DOHH2 (cell line): ENCODE data around the gene LSM14B.
"Not testable (repeated sequence)": the region's sequence is repeated elsewhere in the genome, so short reads cannot be mapped to it uniquely, and the experiment has no call there.

Source experiments
- H3F3A ChIP-seq: fragments of 200-600 bp; sonication (generic), shearing (Covaris generic); 2 replicates; pipeline ENCODE4 v1.6.0; 2016; ENCODE audit warnings: antibody characterized with exemption, mild to moderate bottlenecking; ENCODE audit not compliant: control insufficient read depth, insufficient read depth
- H3K27ac ChIP-seq: fragments of 200-600 bp; sonication (generic); 2 replicates; pipeline ENCODE4 v1.5.1; 2014; ENCODE audit warnings: low read depth, mild to moderate bottlenecking, low read length, moderate library complexity
- H3K27me3 ChIP-seq: fragments of 200-600 bp; sonication (generic); 2 replicates; pipeline ENCODE4 v1.6.1; 2014; ENCODE audit warnings: mild to moderate bottlenecking, low read length, mixed read lengths; ENCODE audit not compliant: control insufficient read depth
- H3K36me3 ChIP-seq: fragments of 200-600 bp; sonication (generic); 2 replicates; pipeline ENCODE4 v1.6.1; 2014; ENCODE audit warnings: mild to moderate bottlenecking, low read length, moderate library complexity, mixed read lengths; ENCODE audit not compliant: control insufficient read depth
- H3K4me1 ChIP-seq: fragments of 200-600 bp; sonication (generic); 2 replicates; pipeline ENCODE4 v1.6.1; 2014; ENCODE audit warnings: mild to moderate bottlenecking, low read length, mixed read lengths; ENCODE audit not compliant: control insufficient read depth
- H3K4me2 ChIP-seq: fragments of 200-600 bp; sonication (generic); 2 replicates; pipeline ENCODE4 v1.6.0; 2014; ENCODE audit warnings: mild to moderate bottlenecking, low read length, moderate library complexity
- H3K4me3 ChIP-seq: fragments of 200-600 bp; sonication (generic); 2 replicates; pipeline ENCODE4 v1.5.1; 2014; ENCODE audit warnings: mild to moderate bottlenecking, low read length, mixed read lengths
- H3K79me2 ChIP-seq: fragments of 200-600 bp; sonication (generic); 2 replicates; pipeline ENCODE4 v1.6.1; 2014; ENCODE audit warnings: mild to moderate bottlenecking, low read length, mixed read lengths; ENCODE audit not compliant: control insufficient read depth
- H3K9me2 ChIP-seq: fragments of 200-600 bp; sonication (generic); replicated peaks from 2 replicates; pipeline ENCODE4 v1.6.1; 2014; ENCODE audit warnings: mild to moderate bottlenecking, low read length, mixed read lengths; ENCODE audit not compliant: control insufficient read depth
- H3K9me3 ChIP-seq: fragments of 200-600 bp; sonication (generic); 2 replicates; pipeline ENCODE4 v1.6.1; 2014; ENCODE audit warnings: antibody characterized with exemption, low read length, mixed read lengths; ENCODE audit not compliant: control insufficient read depth, insufficient read depth
- H4K20me1 ChIP-seq: fragments of 200-600 bp; sonication (generic); 2 replicates; pipeline ENCODE4 v1.6.0; 2014; ENCODE audit warnings: low read depth, mild to moderate bottlenecking, antibody characterized with exemption, low read length, moderate library complexity; ENCODE audit not compliant: control insufficient read depth, insufficient read depth
- EZH2phosphoT487 ChIP-seq: fragments of 200-600 bp; sonication (generic); IDR thresholded peaks from 2 replicates; pipeline ENCODE4 v1.6.1; 2017; ENCODE audit warnings: borderline replicate concordance, mild to moderate bottlenecking, antibody characterized with exemption, low read length, moderate library complexity, mixed read lengths
- TF ChIP-seq, protein P1 (sequence below): fragments of 200-600 bp; sonication (generic); IDR thresholded peaks from one replicate; pipeline ENCODE4 v1.5.1; 2014; ENCODE audit warnings: antibody characterized with exemption, mild to moderate bottlenecking, low read depth, low read length; ENCODE audit not compliant: poor library complexity, severe bottlenecking

Gene LSM14B

DNA sequence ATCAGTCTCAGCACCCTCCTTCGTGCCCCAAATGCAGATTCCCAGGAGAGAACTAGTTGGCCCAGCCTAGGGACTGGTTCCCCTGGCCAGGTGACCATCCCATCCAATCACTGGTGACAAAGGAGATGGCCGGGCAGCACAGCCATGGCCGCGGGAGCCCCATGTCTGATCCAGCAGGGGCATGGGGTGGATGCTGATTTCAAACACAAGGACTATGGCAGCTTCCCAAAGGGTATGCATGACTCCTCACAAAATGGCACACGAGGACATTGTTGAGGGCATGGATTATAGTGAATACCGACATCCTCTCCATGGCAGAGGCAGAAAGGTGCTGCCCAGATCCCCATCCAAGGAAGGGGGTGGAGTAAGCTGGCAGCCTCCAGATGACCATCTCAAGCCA is 9.9 kb upstream of the LSM14B start:
- peaks cover 35% of the 10 kb centered on the region for H3K9me3 ChIP-seq
- no peaks in the 10 kb centered on the region for H4K20me1 ChIP-seq
- TF ChIP-seq, protein P1, sequence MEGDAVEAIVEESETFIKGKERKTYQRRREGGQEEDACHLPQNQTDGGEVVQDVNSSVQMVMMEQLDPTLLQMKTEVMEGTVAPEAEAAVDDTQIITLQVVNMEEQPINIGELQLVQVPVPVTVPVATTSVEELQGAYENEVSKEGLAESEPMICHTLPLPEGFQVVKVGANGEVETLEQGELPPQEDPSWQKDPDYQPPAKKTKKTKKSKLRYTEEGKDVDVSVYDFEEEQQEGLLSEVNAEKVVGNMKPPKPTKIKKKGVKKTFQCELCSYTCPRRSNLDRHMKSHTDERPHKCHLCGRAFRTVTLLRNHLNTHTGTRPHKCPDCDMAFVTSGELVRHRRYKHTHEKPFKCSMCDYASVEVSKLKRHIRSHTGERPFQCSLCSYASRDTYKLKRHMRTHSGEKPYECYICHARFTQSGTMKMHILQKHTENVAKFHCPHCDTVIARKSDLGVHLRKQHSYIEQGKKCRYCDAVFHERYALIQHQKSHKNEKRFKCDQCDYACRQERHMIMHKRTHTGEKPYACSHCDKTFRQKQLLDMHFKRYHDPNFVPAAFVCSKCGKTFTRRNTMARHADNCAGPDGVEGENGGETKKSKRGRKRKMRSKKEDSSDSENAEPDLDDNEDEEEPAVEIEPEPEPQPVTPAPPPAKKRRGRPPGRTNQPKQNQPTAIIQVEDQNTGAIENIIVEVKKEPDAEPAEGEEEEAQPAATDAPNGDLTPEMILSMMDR, result no peak
- TF ChIP-seq EZH2phosphoT487, result no peak
- no peak overlapping the region for H3K4me2 ChIP-seq
- no peaks in the 10 kb centered on the region; the same call in 1 of the 2 replicates for H3K27me3 ChIP-seq
- no peaks in the 10 kb centered on the region for H3K9me2 ChIP-seq
- no peak overlapping the region for H3K4me3 ChIP-seq
- no peaks in the 10 kb centered on the region for H3K79me2 ChIP-seq
- H3K36me3 ChIP-seq, result no peaks in the 10 kb centered on the region
- no peaks in the 10 kb centered on the region for H3F3A ChIP-seq
- H3K27ac ChIP-seq, result no peak overlapping the region
- no peaks in the 10 kb centered on the region for H3K4me1 ChIP-seq

DNA sequence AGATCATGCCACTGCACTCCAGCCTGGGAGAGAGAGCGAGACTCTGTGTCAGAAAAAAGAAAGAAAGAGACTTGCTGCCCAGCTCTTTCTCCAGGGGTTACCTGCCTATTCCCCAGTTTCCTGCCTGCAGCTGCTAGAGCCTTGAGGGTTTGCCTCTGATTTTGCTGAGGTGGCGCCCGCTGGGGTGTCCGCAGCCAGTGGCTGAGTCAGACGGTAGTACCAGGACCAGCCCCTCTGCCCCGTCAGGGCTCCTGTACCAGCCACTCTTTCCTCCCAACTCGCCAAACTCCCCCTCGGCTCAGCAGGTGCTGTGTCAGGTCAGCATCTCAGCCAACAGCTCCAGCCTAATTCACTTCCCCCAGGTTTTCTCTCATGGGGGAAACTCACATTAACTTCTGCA is 7.4 kb upstream of the LSM14B start:
- no peaks in the 10 kb centered on the region for H3K79me2 ChIP-seq
- TF ChIP-seq EZH2phosphoT487, result no peak
- TF ChIP-seq, protein P1, result no peak
- no peaks in the 10 kb centered on the region for H3K4me1 ChIP-seq
- no peaks in the 10 kb centered on the region for H3K9me2 ChIP-seq
- peaks cover 17% of the 10 kb centered on the region for H3K9me3 ChIP-seq
- no peaks in the 10 kb centered on the region for H4K20me1 ChIP-seq
- H3K27ac ChIP-seq, result no peak overlapping the region
- H3K27me3 ChIP-seq, result no peaks in the 10 kb centered on the region; the same call in 1 of the 2 replicates
- no peak overlapping the region for H3K4me2 ChIP-seq
- H3F3A ChIP-seq, result no peaks in the 10 kb centered on the region
- H3K36me3 ChIP-seq, result no peaks in the 10 kb centered on the region
- no peak overlapping the region for H3K4me3 ChIP-seq

DNA sequence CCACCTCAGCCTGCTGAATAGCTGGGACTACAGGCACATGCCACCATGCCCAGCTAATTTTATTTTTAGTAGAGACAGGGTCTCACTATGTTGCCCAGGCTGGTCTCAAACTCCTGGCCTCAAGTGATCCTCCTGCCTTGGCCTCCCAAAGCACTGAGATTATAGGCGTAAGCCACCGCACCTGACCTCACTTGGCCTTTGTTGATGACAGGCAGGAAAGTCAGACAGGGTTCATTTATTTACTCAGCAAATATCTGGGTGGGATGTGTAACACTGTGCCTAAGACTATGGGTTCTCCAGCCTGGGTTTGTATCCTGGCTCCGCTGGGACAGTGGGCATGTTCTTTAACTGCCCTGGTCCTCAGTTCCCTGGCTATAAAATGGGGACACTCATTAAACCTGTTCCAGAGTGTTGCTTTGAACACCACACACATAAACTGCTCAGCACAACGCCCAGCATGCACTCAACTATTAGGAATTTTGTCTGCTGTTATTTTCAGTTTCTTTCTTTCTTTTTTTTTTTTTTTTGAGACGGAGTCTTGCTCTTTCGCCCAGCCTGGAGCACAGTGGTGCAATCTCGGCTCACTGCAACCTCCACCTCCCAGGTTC is 6.4 kb upstream of the LSM14B start:
- not testable (repeated sequence) for H3K4me2 ChIP-seq, H3K4me1 ChIP-seq, H3K9me2 ChIP-seq, H3K27ac ChIP-seq, H4K20me1 ChIP-seq, H3F3A ChIP-seq, H3K4me3 ChIP-seq, H3K27me3 ChIP-seq, H3K79me2 ChIP-seq, H3K36me3 ChIP-seq
- peaks cover 16% of the 10 kb centered on the region for H3K9me3 ChIP-seq

DNA sequence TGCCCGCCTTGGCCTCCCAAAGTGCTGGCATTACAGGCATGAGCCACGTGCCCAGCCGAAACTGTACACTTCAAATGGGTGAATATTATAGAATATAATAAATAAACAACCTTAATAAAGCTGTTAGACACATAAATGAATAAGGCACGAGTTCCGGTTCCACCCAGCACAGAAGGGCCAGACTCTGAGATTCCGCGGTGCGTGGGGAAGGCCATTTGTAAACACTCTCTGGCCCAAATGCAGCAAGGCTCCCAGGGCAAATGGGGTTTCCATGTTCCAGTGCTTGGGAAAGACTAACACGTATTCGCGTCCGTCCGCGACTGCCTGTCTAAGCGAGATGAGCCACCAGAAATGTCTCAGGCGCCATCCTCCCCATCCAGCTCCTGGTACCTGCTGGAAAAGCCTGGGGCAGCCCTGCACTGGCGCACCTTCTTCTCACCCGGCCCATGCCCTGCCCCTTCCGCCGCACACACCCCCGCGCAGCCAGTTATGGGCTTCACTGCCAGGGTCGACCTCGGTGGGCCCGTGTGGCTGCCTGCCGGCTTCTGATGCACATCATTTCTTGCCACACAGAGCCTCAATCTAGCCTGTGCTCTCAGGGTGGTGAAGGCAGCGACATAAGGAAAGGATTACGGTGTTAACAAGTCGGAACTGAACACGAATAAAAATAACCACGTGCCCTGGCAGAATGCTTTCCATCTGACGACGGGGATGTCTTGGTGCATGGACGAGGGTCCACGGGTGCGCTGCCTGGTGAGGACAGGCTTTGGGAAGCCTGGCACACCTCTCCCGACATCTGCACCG is 5.5 kb upstream of the LSM14B start:
- Histone ChIP-seq H3K79me2 (no peaks in the 10 kb centered on the region), H3K27ac (no peak overlapping the region), H4K20me1 (no peaks in the 10 kb centered on the region), H3K36me3 (no peaks in the 10 kb centered on the region), H3K27me3 (no peaks in the 10 kb centered on the region; the same call in 1 of the 2 replicates), H3F3A (0 out of 2 replicates have a peak, but pooled peaks cover 8% of the 10 kb centered on the region), H3K4me3 (no peak overlapping the region), H3K9me2 (no peaks in the 10 kb centered on the region), H3K9me3 (peaks cover 13% of the 10 kb centered on the region), H3K4me1 (peaks cover 16% of the 10 kb centered on the region), H3K4me2 (no peak overlapping the region)
- no peak for TF ChIP-seq EZH2phosphoT487
- TF ChIP-seq, protein P1, result no peak
